GM12864 (cell line): ENCODE data around the gene ZNF599.
A peak's percentile ranks its signal among the peaks of the same experiment; 100 is the strongest.
"Not testable (repeated sequence)": the region's sequence is repeated elsewhere in the genome, so short reads cannot be mapped to it uniquely, and the experiment has no call there.

Source experiments
- DNase-seq: peaks from one replicate; pipeline ENCODE4 v3.0.0-alpha.2; 2011; ENCODE audit warnings: low read depth
- H3K4me3 ChIP-seq: 2 replicates; pipeline ENCODE4 v1.5.1; 2011; ENCODE audit warnings: mild to moderate bottlenecking, low read depth, low read length, control low read depth
- TF ChIP-seq, protein P1 (sequence below): IDR thresholded peaks from 2 replicates; pipeline ENCODE4 v1.5.1; 2011; ENCODE audit warnings: low read depth, mild to moderate bottlenecking, moderate library complexity, low read length, control low read depth, inconsistent platforms; ENCODE audit errors: missing control alignments

The ZNF599 gene

DNA sequence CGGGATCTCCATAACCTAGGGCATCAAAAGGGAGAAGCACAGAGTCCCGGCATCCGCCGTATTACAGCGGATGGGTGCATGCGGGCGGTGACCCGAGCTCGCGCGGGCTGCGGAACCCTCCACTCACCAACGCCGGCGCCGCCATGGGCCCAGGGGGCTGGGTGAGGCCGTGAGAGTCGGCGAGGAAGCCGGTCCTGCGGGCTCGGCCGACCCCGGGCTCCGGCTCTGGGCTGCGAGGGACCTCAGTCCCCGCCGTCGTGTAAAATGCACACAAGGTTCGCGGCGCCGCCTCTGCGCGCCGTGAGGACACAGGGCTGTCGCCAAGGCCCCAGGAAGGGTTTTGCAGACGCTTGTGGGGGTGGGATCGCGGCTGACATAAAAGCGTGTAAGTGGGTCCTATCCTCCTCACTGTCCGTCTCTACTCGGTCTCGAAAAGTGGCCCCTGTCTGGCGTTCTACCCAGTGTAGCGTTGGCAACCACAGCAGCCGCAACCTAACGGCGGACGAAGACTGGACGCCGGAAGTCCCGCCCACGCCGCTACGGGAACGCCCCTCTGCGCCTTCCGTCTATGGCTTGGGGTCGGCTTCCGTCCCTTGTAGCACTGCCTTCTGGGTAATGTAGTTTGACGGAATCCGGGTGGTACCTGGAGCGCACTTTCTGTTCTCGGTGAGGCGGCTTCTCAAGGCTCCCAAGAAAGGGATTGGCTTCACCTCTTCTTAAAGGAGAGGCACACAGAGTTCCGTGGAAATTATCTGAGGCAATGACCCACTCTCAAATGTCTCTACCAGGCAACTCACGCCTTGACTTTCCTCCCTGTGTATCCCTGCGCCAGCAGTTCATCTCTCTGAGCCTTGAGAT, at the start of gene ZNF599:
TSS of gene ZNF599 (minus strand) at position 519 of the 858 bp plus-strand sequence. CDS start at position 145, 374 bp downstream.
- DNase-seq, result peak; percentile 77
- TF ChIP-seq, protein P1, sequence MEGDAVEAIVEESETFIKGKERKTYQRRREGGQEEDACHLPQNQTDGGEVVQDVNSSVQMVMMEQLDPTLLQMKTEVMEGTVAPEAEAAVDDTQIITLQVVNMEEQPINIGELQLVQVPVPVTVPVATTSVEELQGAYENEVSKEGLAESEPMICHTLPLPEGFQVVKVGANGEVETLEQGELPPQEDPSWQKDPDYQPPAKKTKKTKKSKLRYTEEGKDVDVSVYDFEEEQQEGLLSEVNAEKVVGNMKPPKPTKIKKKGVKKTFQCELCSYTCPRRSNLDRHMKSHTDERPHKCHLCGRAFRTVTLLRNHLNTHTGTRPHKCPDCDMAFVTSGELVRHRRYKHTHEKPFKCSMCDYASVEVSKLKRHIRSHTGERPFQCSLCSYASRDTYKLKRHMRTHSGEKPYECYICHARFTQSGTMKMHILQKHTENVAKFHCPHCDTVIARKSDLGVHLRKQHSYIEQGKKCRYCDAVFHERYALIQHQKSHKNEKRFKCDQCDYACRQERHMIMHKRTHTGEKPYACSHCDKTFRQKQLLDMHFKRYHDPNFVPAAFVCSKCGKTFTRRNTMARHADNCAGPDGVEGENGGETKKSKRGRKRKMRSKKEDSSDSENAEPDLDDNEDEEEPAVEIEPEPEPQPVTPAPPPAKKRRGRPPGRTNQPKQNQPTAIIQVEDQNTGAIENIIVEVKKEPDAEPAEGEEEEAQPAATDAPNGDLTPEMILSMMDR, result no peak
- H3K4me3 ChIP-seq, result peak within 1 kb of the TSS; percentile 69

DNA sequence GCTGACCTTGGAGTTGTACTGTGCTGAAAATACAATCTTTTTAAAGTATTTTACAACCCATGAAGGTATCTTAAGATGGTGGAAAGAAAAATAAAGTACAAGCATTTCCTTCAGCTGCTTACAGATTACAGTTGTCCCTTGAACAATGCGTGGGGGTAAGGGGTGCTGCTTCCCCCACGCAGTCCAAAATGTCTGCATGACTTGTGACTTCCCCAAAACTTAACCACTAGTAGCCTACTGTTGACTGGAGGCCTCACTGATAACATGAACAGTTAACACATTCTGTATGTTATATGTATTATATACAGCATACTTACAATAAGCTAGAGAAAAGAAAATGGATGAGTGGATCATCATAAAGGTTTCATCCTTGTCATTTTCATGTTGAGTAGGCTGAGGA, 45.3 kb upstream of the ZNF599 start:
- DNase-seq, result no peak
- TF ChIP-seq, protein P1, result no peak
- no peak overlapping the region for H3K4me3 ChIP-seq

DNA sequence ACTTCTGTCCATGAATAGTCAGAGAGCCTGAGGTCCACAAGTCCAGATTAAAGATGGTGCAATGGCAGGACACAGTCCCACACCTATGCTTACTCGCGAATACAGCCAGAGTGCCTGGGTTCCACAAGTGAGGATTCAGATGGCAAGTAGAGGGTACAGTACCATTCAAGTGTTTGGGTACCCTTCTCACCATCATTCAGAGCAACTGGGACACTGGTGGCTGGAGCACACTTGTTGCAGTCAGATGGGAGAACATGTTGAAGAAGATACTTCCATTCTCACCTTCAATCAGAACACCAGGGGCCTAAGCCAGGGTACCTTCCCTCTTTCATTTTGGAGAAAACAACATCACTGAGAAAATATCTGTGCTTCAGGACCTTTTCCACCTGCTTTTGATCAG, 43.7 kb upstream of the ZNF599 start:
- no peak for DNase-seq
- TF ChIP-seq, protein P1, result no peak
- H3K4me3 ChIP-seq, result no peak overlapping the region

DNA sequence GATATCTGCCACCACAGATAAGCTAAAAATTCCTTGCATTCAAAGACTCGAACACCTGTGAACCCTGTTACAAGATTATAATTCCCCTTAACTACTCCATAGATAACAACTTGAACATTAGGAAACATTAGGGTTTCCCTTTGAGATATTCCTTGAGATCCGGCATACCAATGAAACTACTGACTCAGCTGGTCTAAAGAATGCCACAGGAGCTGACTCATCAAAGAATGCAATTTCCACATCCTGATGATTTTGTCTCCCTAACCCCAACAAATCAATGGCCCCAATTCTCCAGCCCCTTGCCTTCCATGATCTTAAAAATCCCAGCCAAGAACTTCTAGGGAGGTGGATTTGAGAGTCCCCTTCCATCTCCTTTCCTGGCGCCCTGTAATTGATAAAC, 35.6 kb upstream of the ZNF599 start:
- no peak overlapping the region for H3K4me3 ChIP-seq
- TF ChIP-seq, protein P1, result no peak

DNA sequence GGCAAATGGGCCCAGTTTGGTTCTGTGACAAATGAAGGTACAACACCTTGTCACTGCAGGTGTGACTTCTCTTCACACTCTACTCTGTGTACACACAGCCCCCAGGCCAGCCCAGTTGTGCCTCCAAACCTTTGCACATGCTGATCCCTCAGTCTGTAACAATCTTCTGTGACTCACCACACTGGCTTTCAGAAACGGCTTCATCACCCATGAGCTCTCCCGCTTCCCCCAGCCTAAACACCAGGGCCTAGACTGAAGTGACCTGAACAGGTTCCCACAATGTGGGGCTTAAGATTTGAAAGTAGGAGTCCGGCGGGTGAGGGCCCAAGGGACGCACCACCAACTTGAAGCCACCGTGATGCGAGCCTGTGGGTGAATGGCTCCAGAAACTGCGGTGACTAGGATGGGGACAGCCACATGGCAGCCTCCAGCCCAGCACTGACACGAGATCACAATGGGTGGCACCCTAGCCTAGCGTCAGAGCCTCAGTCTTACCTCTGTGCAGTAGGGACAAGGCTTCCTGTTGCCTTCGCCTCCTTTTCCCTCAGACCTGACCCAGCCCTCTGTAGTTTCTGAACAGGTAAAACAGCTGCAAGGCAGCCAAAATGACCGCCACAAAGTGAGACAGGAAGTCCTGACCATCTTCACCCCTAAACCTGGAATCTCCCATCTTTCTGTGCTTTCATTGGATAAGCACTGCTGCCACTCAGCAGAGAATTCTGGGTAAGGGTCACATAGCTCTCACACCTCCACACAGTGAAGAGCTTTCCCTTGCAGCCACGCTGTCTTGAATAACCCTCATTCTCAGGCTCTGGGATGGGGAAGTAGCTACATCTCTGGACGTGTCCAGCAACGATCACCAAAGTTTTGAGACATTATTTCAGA, 34.2 kb upstream of the ZNF599 start:
- no peak overlapping the region for H3K4me3 ChIP-seq
- TF ChIP-seq, protein P1, result no peak
- DNase-seq, result no peak

More for the DNA sequence above, 35.6 kb upstream of the ZNF599 start:
- DNase-seq, result no peak

DNA sequence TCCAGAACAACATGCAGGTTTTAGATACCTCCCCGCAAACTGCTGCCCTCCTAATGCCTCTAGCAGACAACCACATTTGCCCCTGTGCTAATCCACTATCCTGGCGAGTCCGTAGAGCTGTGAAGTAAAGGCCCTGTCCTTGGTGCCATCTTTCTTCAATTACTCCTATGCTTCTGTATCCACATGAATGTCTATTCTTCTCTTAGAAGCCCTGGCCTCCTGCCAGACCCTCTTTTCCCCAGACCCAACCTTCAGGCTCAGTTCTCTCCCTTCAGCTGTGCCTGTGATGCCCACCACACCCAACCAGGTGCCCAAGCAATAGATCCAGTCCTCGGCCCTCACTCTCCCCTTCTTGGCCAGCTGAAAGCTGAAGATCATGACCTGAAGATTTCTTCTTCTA, 31.1 kb upstream of the ZNF599 start:
- TF ChIP-seq, protein P1, result no peak

DNA sequence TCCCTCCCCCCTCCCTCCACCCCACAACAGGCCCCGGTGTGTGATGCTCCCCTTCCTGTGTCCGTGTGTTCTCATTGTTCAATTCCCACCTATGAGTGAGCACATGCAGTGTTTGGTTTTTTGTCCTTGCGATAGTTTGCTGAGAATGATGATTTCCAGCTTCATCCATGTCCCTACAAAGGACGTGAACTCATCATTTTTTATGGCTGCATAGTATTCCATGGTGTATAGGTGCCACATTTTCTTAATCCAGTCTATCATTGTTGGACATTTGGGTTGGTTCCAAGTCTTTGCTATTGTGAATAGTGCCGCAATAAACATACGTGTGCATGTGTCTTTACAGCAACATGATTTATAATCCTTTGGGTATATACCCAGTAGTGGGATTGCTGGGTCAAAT, 23.9 kb upstream of the ZNF599 start:
- not testable (repeated sequence) for H3K4me3 ChIP-seq, DNase-seq

More for the DNA sequence above, 31.1 kb upstream of the ZNF599 start:
- no peak for DNase-seq
- no peak overlapping the region for H3K4me3 ChIP-seq
